SU-DHL-6 (cell line): ENCODE measurements around the gene PRPF8.

Source experiments
- CTCF ChIP-seq: fragments of 200-600 bp; sonication (generic); IDR thresholded peaks from one replicate; pipeline ENCODE4 v1.5.1; 2017; ENCODE audit warnings: antibody characterized with exemption, mild to moderate bottlenecking, low read length, moderate library complexity; ENCODE audit not compliant: insufficient read depth, poor library complexity, severe bottlenecking
- EZH2phosphoT487 ChIP-seq: fragments of 200-600 bp; sonication (generic), shearing (Covaris generic); conservative IDR thresholded peaks from 2 replicates; pipeline ENCODE4 v1.6.1; 2018; ENCODE audit warnings: mild to moderate bottlenecking, antibody characterized with exemption, low read length, moderate library complexity, mixed read lengths

DNA sequence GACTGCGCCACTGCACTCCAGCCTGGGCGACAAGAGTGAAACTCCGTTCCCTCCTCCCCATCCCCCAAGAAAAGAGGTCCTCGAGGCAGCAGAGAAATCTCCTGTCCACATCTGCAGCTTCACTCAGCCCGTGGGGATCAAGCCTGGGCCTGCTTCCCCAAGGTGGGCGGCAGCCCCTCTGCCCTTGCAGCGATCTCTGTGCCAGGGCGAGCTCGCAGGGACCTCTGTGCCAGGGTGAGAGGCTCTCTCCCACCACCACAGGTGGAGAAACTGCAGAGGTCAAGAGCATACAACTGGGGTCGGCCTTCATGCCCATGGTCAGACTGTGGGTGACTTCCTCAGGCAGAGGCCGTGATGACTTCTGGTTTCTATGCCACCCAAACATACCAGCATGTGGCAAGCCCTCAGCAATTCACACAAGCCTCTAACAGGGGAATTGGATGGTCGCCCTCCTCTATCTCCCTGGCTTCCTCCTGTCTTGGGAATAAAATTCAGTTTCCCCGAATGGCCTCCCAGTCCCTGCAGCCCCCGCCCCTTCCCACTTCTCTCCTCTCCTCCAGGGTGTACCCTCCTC lies 61.5 kb downstream of the PRPF8 start:
- TF ChIP-seq CTCF = no peak
- no peak for TF ChIP-seq EZH2phosphoT487
